Hepatocyte (in vitro differentiated cells): ENCODE measurements around the gene SEMA4B.

Source experiments
- CTCF ChIP-seq: fragments of 200-600 bp; sonication (generic); IDR thresholded peaks from 2 replicates; pipeline ENCODE4 v1.5.1; 2016; ENCODE audit warnings: antibody characterized with exemption, mild to moderate bottlenecking; ENCODE audit not compliant: poor library complexity
- EZH2 ChIP-seq: fragments of 200-600 bp; sonication (generic); IDR thresholded peaks from 2 replicates; pipeline ENCODE4 v1.6.1; 2016; ENCODE audit warnings: antibody characterized with exemption, mild to moderate bottlenecking, borderline replicate concordance
- EZH2phosphoT487 ChIP-seq: fragments of 200-600 bp; sonication (generic); IDR thresholded peaks from one replicate; pipeline ENCODE4 v1.6.1; 2018; ENCODE audit warnings: antibody characterized with exemption, mild to moderate bottlenecking, low read depth, moderate library complexity; ENCODE audit not compliant: unreplicated experiment, severe bottlenecking

- TF ChIP-seq EZH2phosphoT487, result no peak
- no peak for TF ChIP-seq CTCF
- no peak for TF ChIP-seq EZH2
These were observed 8.0 kb upstream of the SEMA4B start for GRCh38 chr15:90192961-90193786.
